H9 (cell line): ENCODE measurements around the gene SIRT6. TPM values are rescaled to one million over a fixed set of nuclear protein-coding genes. Genes with fewer than 3 reads are reported as not detected.
"Not testable (repeated sequence)": the region's sequence is repeated elsewhere in the genome, so short reads cannot be mapped to it uniquely, and the experiment has no call there.

Experiments
- DNase-seq: peaks from one replicate; pipeline ENCODE4 v3.0.0-alpha.2; 2017
- H2AFZ ChIP-seq: one replicate; pipeline ENCODE4 v1.6.1; 2013; ENCODE audit warnings: mild to moderate bottlenecking, low read length, control low read depth, moderate library complexity
- H2AK5ac ChIP-seq: 2 replicates; pipeline ENCODE4 v1.6.1; 2013; ENCODE audit warnings: low read length, control low read depth, mixed read lengths; ENCODE audit not compliant: insufficient read length
- H2BK120ac ChIP-seq: one replicate; pipeline ENCODE4 v1.6.1; 2013; ENCODE audit warnings: low read depth, mild to moderate bottlenecking, low read length, control low read depth, inconsistent platforms; ENCODE audit not compliant: poor library complexity, severe bottlenecking
- H2BK12ac ChIP-seq: 2 replicates; pipeline ENCODE4 v1.6.1; 2013; ENCODE audit warnings: low read length, control low read depth, mixed read lengths, low read depth; ENCODE audit not compliant: insufficient read length
- H2BK15ac ChIP-seq: 2 replicates; pipeline ENCODE4 v1.6.1; 2013; ENCODE audit warnings: low read depth, low read length, control low read depth
- H2BK20ac ChIP-seq: one replicate; pipeline ENCODE4 v1.6.1; 2013; ENCODE audit warnings: low read depth, mild to moderate bottlenecking, low read length, control low read depth, inconsistent platforms; ENCODE audit not compliant: poor library complexity, severe bottlenecking
- H2BK5ac ChIP-seq: 2 replicates; pipeline ENCODE4 v1.6.1; 2013; ENCODE audit warnings: low read length, control low read depth, mixed read lengths; ENCODE audit not compliant: insufficient read length
- H3K14ac ChIP-seq: 2 replicates; pipeline ENCODE4 v1.6.1; 2013; ENCODE audit warnings: low read length, control low read depth; ENCODE audit not compliant: insufficient read depth
- H3K18ac ChIP-seq: 2 replicates; pipeline ENCODE4 v1.6.1; 2013; ENCODE audit warnings: low read depth, mild to moderate bottlenecking, mixed read lengths, low read length, control low read depth; ENCODE audit not compliant: insufficient read length
- H3K23ac ChIP-seq: 2 replicates; pipeline ENCODE4 v1.6.1; 2013; ENCODE audit warnings: low read length, control low read depth, mixed read lengths, low read depth; ENCODE audit not compliant: insufficient read length
- H3K23me2 ChIP-seq: 2 replicates; pipeline ENCODE4 v1.6.1; 2013; ENCODE audit warnings: low read depth, mild to moderate bottlenecking, mixed read lengths, low read length, control low read depth; ENCODE audit not compliant: insufficient read length, poor library complexity, severe bottlenecking
- H3K27ac ChIP-seq: 2 replicates; pipeline ENCODE4 v1.5.1; 2013; ENCODE audit warnings: low read length, control low read depth, mixed read lengths, low read depth; ENCODE audit not compliant: insufficient read length
- H3K27me3 ChIP-seq: 2 replicates; pipeline ENCODE4 v1.6.1; 2013; ENCODE audit warnings: low read length, control low read depth, inconsistent platforms; ENCODE audit not compliant: insufficient read depth
- H3K4ac ChIP-seq: 2 replicates; pipeline ENCODE4 v1.6.1; 2013; ENCODE audit warnings: low read depth, mild to moderate bottlenecking, control low read depth, inconsistent platforms, low read length, moderate library complexity
- H3K4me1 ChIP-seq: 2 replicates; pipeline ENCODE4 v1.6.1; 2013; ENCODE audit warnings: low read length, control low read depth, inconsistent platforms; ENCODE audit not compliant: insufficient read depth
- H3K4me2 ChIP-seq: 2 replicates; pipeline ENCODE4 v1.6.1; 2013; ENCODE audit warnings: low read length, control low read depth, mixed read lengths; ENCODE audit not compliant: insufficient read length, insufficient read depth
- H3K56ac ChIP-seq: 2 replicates; pipeline ENCODE4 v1.6.1; 2013; ENCODE audit warnings: low read depth, mild to moderate bottlenecking, mixed read lengths, low read length, control low read depth; ENCODE audit not compliant: insufficient read length
- H3K79me1 ChIP-seq: 2 replicates; pipeline ENCODE4 v1.6.1; 2013; ENCODE audit warnings: low read depth, mild to moderate bottlenecking, moderate library complexity, low read length, control low read depth, inconsistent platforms; ENCODE audit not compliant: insufficient read depth, poor library complexity, severe bottlenecking
- H3K79me2 ChIP-seq: 2 replicates; pipeline ENCODE4 v1.6.1; 2013; ENCODE audit warnings: low read length, control low read depth, inconsistent platforms; ENCODE audit not compliant: insufficient read depth
- H3K9ac ChIP-seq: 2 replicates; pipeline ENCODE4 v1.6.1; 2013; ENCODE audit warnings: low read length, control low read depth, mixed read lengths; ENCODE audit not compliant: insufficient read length; ENCODE audit errors: extremely low read depth
- H3K9me3 ChIP-seq: one replicate; pipeline ENCODE4 v1.6.1; 2013; ENCODE audit warnings: low read depth, low read length, inconsistent platforms; ENCODE audit not compliant: control insufficient read depth
- H3T11ph ChIP-seq: one replicate; pipeline ENCODE4 v1.6.1; 2013; ENCODE audit warnings: mild to moderate bottlenecking, low read length, control low read depth, inconsistent platforms
- H4K20me1 ChIP-seq: one replicate; pipeline ENCODE4 v1.6.1; 2013; ENCODE audit not compliant: control insufficient read depth, insufficient read length, insufficient read depth
- H4K5ac ChIP-seq: 2 replicates; pipeline ENCODE4 v1.6.1; 2013; ENCODE audit warnings: low read depth, mild to moderate bottlenecking, mixed read lengths, low read length, control low read depth; ENCODE audit not compliant: insufficient read length
- H4K8ac ChIP-seq: replicated peaks from 2 replicates; pipeline ENCODE4 v1.6.1; 2013; ENCODE audit warnings: low read length, control low read depth, mixed read lengths, low read depth; ENCODE audit not compliant: insufficient read length
- H4K91ac ChIP-seq: 2 replicates; pipeline ENCODE4 v1.6.1; 2013; ENCODE audit warnings: low read depth, mild to moderate bottlenecking, moderate library complexity, mixed read lengths, low read length, control low read depth; ENCODE audit not compliant: insufficient read length
- H3K27ac Mint-ChIP-seq, 3 experiments: 2 replicates in 2 of 3; 3 replicates in 1 of 3; pipeline ENCODE4 v1.8.0; 2020 to 2021; ENCODE audit warnings: mixed read lengths in 3 of 3, mild to moderate bottlenecking in 1 of 3, moderate library complexity in 1 of 3
- H3K27me3 Mint-ChIP-seq: 2 replicates; pipeline ENCODE4 v1.8.0; 2021; ENCODE audit warnings: low read depth, mild to moderate bottlenecking, moderate library complexity, mixed read lengths
- H3K36me3 Mint-ChIP-seq, 3 experiments: 2 replicates in 2 of 3; 3 replicates in 1 of 3; pipeline ENCODE4 v1.8.0; 2020 to 2021; ENCODE audit warnings: low read depth in 3 of 3, mixed read lengths in 3 of 3; ENCODE audit not compliant: insufficient read depth in 1 of 3
- H3K4me1 Mint-ChIP-seq, 2 experiments: 2 replicates each; pipeline ENCODE4 v1.8.0; 2020; ENCODE audit warnings: mixed read lengths in 2 of 2
- H3K4me3 Mint-ChIP-seq, 2 experiments: 2 replicates in 1 of 2; 3 replicates in 1 of 2; pipeline ENCODE4 v1.8.0; 2020 to 2021; ENCODE audit warnings: mild to moderate bottlenecking in 2 of 2, mixed read lengths in 2 of 2, moderate library complexity in 1 of 2
- H3K9me3 Mint-ChIP-seq, 2 experiments: 2 replicates in 1 of 2; 3 replicates in 1 of 2; pipeline ENCODE4 v1.8.0; 2020; ENCODE audit warnings: mild to moderate bottlenecking in 2 of 2, mixed read lengths in 2 of 2, moderate library complexity in 1 of 2
- WGBS: extraction: QIAGEN DNeasy Blood & Tissue Kit; methylation state at CpG from one replicate; pipeline ENCODE4 v1.1.7; 2013; ENCODE audit warnings: missing lambda C conversion rate, low lambda C conversion rate, mixed read lengths; ENCODE audit not compliant: insufficient read length; ENCODE audit errors: extremely low coverage; 5-methylcytosine and 5-hydroxymethylcytosine counted together
- total RNA-seq: library from RNA; stranded (reverse); gene quantifications from 2 replicates; pipeline ENCODE4 v1.2.1, GENCODE V29; 2021

SIRT6 gene
- total RNA-seq, 1 experiment from 2014 or later, result 24.9 TPM

GRCh38 chr19:4127322-4127721, 55.0 kb downstream of the SIRT6 start:
- H4K91ac ChIP-seq, H2BK12ac ChIP-seq, H2AFZ ChIP-seq, H3K9me3 Mint-ChIP-seq, H3K4me1 ChIP-seq, H3K9me3 ChIP-seq, H3K4me3 Mint-ChIP-seq, DNase-seq, H2AK5ac ChIP-seq, H3K79me2 ChIP-seq, H4K8ac ChIP-seq, H3K27me3 ChIP-seq, H2BK20ac ChIP-seq, H3K14ac ChIP-seq, H3T11ph ChIP-seq, H2BK120ac ChIP-seq, H3K79me1 ChIP-seq, H3K4ac ChIP-seq, H2BK15ac ChIP-seq, H3K23ac ChIP-seq, H3K27ac Mint-ChIP-seq, H3K27me3 Mint-ChIP-seq, H3K36me3 Mint-ChIP-seq, H3K56ac ChIP-seq, H4K5ac ChIP-seq, H4K20me1 ChIP-seq, H3K18ac ChIP-seq, H3K4me2 ChIP-seq, H3K27ac ChIP-seq, H3K9ac ChIP-seq, H2BK5ac ChIP-seq: not testable (repeated sequence)
- peaks cover 15 to 18% of the 10 kb centered on the region in 2 experiments for H3K4me1 Mint-ChIP-seq
- no CpG with 5 or more reads among the region's 4 CpGs for WGBS
- H3K23me2 ChIP-seq, result peaks cover 11% of the 10 kb centered on the region
